Spinal cord (tissue), 10 donors: ENCODE data around the gene ADTRP. TPM values are rescaled to one million over a fixed set of nuclear protein-coding genes. Genes with fewer than 3 reads are reported as not detected.

ENCODE experiments used
- DNase-seq, 6 donors: peaks; one replicate each; pipeline versions ENCODE4 v3.0.0 to v3.0.0-alpha.2; 2013 to 2015; ENCODE audit warnings: low spot score in 6 of 6, low read depth in 4 of 6
- H3K27ac ChIP-seq: one replicate; pipeline ENCODE4 v1.5.1; 2013; ENCODE audit warnings: low read depth, low read length, control low read depth
- H3K27me3 ChIP-seq: one replicate; pipeline ENCODE4 v1.6.1; 2013; ENCODE audit warnings: low read length; ENCODE audit not compliant: control insufficient read depth, insufficient read depth
- H3K36me3 ChIP-seq: one replicate; pipeline ENCODE4 v1.6.1; 2013; ENCODE audit warnings: low read length; ENCODE audit not compliant: control insufficient read depth, insufficient read depth
- H3K4me1 ChIP-seq: one replicate; pipeline ENCODE4 v1.6.1; 2013; ENCODE audit warnings: low read length; ENCODE audit not compliant: control insufficient read depth, insufficient read depth
- H3K4me3 ChIP-seq: one replicate; pipeline ENCODE4 v1.5.1; 2013; ENCODE audit warnings: low read depth, low read length, control low read depth
- H3K9me3 ChIP-seq: one replicate; pipeline ENCODE4 v1.6.1; 2013; ENCODE audit warnings: low read length; ENCODE audit not compliant: control insufficient read depth, insufficient read depth
- WGBS: methylation state at CpG from one replicate; pipeline ENCODE4 v1.1.5; 2013; ENCODE audit warnings: missing lambda C conversion rate; ENCODE audit not compliant: insufficient coverage; 5-methylcytosine and 5-hydroxymethylcytosine counted together
- polyA plus RNA-seq, 2 donors: library from polyadenylated mRNA; unstranded; fragments of 120-200 nt; gene quantifications; one replicate each; pipeline ENCODE4 v1.2.1, GENCODE V29; 2013; ENCODE audit not compliant: insufficient read length in 2 of 2
- total RNA-seq, 2 donors: library from RNA; depleted of rRNA in 1 of 2; stranded (reverse); fragments of 120-200 nt in 1 of 2; fragments of >200 nt in 1 of 2; gene quantifications; one replicate each; pipeline versions ENCODE4 v1.2.3 to v1.2.4, GENCODE V29; 2013 to 2014
- donor health status: healthy.

ADTRP gene
- total and polyA plus RNA-seq, 4 donors: 0.38 to 0.88 (median 0.63) TPM; not detected in 1

DNA sequence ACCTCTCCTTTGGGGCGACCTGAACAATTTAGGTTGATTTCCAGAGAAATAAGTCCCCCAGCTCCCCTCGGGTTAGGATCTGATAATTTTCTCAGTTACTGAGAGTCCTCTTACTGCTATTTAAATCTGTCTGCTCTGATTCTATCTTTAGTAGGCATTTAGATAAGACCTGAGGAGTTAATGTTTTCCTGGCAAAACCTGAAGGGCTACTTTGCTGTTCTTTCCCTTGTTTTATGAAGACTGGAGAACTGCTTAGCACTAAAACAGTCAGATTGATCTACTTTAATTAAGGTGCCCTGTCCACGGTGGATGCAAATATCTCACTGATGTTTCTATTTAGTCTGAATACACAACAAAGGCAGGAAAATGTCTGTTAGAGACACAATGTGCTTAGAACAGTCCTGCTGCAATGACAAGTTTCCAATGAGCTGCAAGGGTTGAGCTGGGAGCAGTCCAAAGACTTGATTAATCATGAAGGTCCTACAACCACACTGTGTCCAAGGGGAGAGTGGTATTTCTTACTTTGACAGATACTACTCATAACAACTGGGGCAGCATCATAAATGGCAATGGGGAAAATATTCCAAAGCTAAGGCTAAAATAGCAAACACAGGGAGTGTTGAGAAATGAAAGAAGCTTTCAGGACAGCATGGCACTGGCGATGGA, 15.7 kb downstream of the ADTRP start:
- Histone ChIP-seq H3K4me1 (no peaks in the 10 kb centered on the region), H3K9me3 (no peaks in the 10 kb centered on the region), H3K36me3 (no peaks in the 10 kb centered on the region), H3K27ac (no peak overlapping the region), H3K4me3 (no peak overlapping the region), H3K27me3 (no peaks in the 10 kb centered on the region)
- WGBS: 71% methylated on average over 1 of the region's 4 CpGs
- peak in 1 of 6 donors; percentile 24 for DNase-seq

DNA sequence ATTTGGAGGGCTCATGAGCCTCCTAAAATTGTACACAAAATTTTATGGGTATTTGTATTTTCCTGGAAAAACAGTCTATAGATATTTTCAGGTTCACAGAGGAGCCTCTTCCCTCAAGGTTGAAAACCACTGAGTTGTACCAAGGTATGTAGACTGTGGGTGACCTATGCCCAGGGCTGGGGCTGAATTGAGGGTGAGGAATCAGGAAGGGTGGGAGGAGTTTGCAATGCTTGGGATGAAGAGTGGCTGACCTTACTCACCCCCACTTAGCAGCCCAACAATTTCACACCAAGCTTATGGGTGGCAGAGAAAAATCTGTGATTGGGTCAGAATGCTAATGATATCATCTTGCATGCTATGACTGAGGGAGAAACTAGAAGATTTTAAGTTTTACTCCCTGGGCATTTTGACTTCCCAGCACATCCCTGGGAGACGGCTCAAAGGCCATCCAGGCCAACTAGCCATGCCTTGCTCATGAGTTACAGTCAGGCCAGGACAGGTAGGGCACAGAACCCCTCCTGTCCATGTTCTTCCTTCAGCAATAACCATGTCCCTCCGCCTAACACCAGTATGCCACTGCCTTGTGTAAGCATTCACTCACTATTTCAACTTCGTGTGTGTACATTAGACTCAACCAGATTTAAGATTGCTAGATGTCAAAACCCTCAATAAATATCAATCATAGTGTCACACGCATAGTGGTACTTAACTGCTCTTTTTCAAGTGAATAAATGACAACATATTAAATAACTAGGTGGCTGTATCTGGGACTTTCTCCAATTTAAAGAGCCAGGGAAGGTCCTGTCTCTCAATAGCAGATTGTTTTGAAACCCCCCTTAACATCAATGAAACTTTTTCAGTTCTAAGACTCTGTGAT, 16.6 kb downstream of the ADTRP start:
- no peak overlapping the region for H3K4me3 ChIP-seq
- no peak overlapping the region for H3K27ac ChIP-seq
- H3K36me3 ChIP-seq: no peaks in the 10 kb centered on the region
- H3K9me3 ChIP-seq: no peaks in the 10 kb centered on the region
- no peaks in the 10 kb centered on the region for H3K4me1 ChIP-seq
- no peak for DNase-seq
- WGBS: 78% methylated on average over 3 of the region's 4 CpGs
- no peaks in the 10 kb centered on the region for H3K27me3 ChIP-seq

DNA sequence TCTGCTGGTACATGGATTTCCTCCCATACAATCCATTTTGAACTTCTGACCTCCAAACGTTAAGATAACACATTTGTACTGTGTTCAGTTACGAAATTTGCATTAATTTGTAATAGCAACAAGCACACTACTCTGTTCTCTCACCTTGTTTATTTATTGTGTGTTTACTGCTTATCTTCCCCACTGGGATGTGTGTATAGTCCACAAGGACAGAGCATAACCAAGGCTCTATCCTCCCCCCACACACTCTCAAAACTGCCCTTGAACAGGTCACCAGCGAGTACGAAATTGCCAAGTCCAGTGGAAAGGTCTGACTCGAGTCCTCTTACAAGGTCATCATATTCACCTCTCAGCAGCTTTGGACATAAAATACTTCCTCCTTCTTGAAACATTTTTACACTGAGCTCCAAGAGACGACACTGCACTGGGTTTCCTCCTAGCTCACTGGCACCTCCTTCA, 18.6 kb downstream of the ADTRP start:
- H3K27me3 ChIP-seq: no peaks in the 10 kb centered on the region
- H3K27ac ChIP-seq: no peak overlapping the region
- 84% methylated on average over 4 of the region's 6 CpGs for WGBS
- H3K9me3 ChIP-seq: no peaks in the 10 kb centered on the region
- no peak overlapping the region for H3K4me3 ChIP-seq
- no peaks in the 10 kb centered on the region for H3K36me3 ChIP-seq
- no peak for DNase-seq
- no peaks in the 10 kb centered on the region for H3K4me1 ChIP-seq

DNA sequence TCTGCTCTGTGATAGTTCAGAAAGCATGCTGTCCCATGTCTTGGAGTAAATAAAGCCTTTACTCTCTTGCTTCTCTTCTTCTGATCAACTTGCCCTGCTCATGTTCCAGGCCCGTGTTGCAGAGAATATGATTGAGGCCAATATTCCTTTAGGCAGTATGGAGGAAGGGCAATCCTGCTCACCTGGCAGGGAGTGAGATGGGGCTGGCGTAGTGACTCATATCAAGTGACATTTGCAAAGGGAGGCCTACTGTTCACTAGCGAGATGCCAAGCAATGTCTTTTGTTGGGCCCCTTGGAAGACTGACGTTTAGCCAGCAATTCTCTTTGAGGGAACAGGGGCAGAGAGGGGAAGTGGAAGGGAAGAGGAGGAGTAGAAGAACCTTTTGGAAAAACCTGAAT, 19.7 kb downstream of the ADTRP start:
- H3K4me1 ChIP-seq: no peaks in the 10 kb centered on the region
- WGBS: 67% methylated on average over 3 of the region's 4 CpGs
- DNase-seq: no peak

DNA sequence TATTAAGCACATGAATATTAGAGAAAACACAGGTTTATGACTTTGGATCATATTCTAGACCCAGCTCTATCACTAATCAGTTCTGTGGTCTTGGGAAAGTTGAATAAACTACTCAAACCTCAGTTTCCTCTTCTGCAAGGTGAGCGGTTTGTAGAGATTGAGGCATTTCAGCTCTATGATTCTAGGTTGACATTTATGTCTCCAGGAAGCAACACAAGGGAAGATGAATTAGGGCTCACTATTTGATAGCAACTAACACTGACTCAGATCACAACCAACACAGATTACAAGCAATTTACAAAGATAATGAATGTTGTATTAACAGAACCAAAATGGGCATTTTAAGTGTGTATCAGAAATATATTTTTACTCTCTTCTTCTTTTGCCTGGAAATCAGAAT, 21.9 kb downstream of the ADTRP start:
- WGBS: no CpG with 5 or more reads among the region's 1 CpG
- H3K27ac ChIP-seq: no peak overlapping the region
- no peak for DNase-seq
- no peak overlapping the region for H3K4me3 ChIP-seq
- H3K9me3 ChIP-seq: no peaks in the 10 kb centered on the region
- H3K36me3 ChIP-seq: no peaks in the 10 kb centered on the region
- H3K27me3 ChIP-seq: no peaks in the 10 kb centered on the region
- H3K4me1 ChIP-seq: no peaks in the 10 kb centered on the region

More for the DNA sequence above, 19.7 kb downstream of the ADTRP start:
- H3K9me3 ChIP-seq: no peaks in the 10 kb centered on the region
- H3K27ac ChIP-seq: no peak overlapping the region
- H3K4me3 ChIP-seq: no peak overlapping the region
- H3K27me3 ChIP-seq: no peaks in the 10 kb centered on the region
- no peaks in the 10 kb centered on the region for H3K36me3 ChIP-seq

DNA sequence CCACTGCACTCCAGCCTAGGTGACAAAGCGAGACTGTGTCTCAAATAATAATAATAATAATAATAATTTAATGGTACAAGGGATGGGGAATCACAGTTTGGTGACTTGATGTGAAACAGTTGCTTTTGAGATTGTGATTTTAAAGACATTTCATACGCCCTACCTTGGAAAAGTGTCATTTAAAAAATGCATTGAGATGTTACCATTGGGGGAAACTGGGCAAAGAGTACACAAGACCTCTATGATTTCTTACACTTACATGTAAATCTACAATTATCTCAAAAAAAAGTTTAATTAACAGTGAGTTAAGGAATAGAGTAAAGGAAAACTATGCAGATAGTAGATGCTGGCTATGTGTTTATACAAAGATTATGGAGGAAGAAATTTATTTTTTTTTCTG, 22.3 kb downstream of the ADTRP start:
- WGBS: no CpG with 5 or more reads among the region's 2 CpGs
- H3K36me3 ChIP-seq: no peaks in the 10 kb centered on the region
- no peaks in the 10 kb centered on the region for H3K9me3 ChIP-seq
- H3K27me3 ChIP-seq: no peaks in the 10 kb centered on the region
- no peaks in the 10 kb centered on the region for H3K4me1 ChIP-seq
- H3K27ac ChIP-seq: no peak overlapping the region
- no peak overlapping the region for H3K4me3 ChIP-seq
- no peak for DNase-seq

DNA sequence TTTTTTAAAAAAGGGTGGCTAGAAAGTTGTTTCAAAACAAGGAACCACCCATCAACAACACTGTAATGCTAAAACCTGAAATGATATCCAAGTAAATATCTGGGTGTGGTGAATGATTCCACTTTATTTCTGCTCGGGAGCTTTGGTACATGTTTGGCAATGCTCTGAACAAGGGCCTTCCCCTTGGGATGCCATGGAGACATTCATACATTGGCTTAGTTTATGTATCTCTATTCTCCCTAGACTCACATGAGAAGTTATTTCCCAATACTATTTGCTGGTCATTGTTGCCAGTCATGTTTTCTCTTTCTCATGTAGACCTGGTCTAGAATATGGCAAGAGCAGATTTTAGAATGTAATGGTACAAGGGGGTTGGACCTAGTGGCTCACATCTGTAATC, 22.9 kb downstream of the ADTRP start:
- H3K4me3 ChIP-seq: no peak overlapping the region
- no peaks in the 10 kb centered on the region for H3K4me1 ChIP-seq
- WGBS: no CpG with 5 or more reads among the region's 1 CpG
- H3K9me3 ChIP-seq: no peaks in the 10 kb centered on the region
- no peak for DNase-seq
- H3K36me3 ChIP-seq: no peaks in the 10 kb centered on the region
- H3K27me3 ChIP-seq: no peaks in the 10 kb centered on the region
- no peak overlapping the region for H3K27ac ChIP-seq

DNA sequence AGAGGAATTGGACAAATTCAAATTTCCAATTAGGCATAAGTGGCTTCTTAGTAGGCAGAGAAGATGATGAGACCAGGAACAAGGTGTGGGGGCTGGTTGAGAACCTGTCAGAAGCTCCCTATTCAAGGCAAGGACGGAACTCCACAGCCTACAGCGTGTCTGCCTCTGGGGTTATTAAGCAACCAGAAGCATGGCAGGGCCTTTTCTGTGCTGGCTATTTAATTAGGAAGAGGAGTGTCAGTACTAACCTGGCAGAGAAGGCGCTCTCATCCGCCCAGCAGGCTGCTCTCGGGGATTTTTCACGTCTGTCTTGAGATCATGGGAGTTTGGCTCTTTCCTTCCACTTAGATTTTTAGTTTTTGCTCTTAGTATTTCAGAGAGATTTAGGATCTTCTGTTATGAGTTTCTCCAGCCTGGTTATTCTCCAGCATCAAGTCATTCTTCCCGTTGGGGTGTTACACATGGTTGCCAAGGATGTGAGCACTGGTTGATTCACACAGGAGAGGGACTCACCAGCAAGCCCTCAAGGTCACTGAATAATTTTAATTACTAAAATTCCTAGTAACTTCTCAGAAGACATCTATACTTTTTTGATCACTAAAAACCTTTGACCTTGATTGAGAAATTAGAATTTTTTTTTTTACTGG, 23.9 kb downstream of the ADTRP start:
- WGBS: 64% methylated on average over 3 of the region's 7 CpGs
- no peaks in the 10 kb centered on the region for H3K36me3 ChIP-seq
- H3K27ac ChIP-seq: no peak overlapping the region
- H3K4me3 ChIP-seq: no peak overlapping the region
- DNase-seq: no peak
- no peaks in the 10 kb centered on the region for H3K27me3 ChIP-seq
- no peaks in the 10 kb centered on the region for H3K9me3 ChIP-seq
- H3K4me1 ChIP-seq: no peaks in the 10 kb centered on the region

DNA sequence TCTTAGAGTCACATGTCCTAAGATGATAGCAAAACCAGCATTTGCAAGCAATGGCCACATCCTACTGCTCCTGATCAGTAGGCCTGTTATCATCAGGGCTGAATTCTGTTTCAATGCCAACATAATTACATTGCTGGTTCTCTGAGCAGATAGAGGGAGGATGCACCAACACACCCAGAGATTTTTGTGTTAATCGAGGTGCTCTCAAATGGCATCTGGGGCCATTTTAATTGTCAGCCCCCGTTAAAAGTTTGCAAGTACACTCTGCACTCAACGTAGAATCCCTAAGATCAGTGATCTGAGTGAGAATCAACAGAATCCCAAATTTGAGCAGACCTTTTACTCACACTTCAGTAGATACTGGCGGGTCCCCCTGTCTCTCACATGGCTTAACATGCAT, 24.8 kb downstream of the ADTRP start:
- no peaks in the 10 kb centered on the region for H3K9me3 ChIP-seq
- no peak overlapping the region for H3K27ac ChIP-seq
- WGBS: 100% methylated on average over 2 of the region's 4 CpGs
- H3K4me1 ChIP-seq: no peaks in the 10 kb centered on the region
- no peaks in the 10 kb centered on the region for H3K36me3 ChIP-seq
- no peaks in the 10 kb centered on the region for H3K27me3 ChIP-seq
- no peak overlapping the region for H3K4me3 ChIP-seq
- DNase-seq: no peak
